Neural crest cell (in vitro differentiated cells): ENCODE data around the gene CCDC136. TPM values are rescaled to one million over a fixed set of nuclear protein-coding genes. Genes with fewer than 3 reads are reported as not detected.

Experiments used
- DNase-seq: peaks from one replicate; pipeline ENCODE4 v3.0.0; 2021; ENCODE audit warnings: low read depth, mixed read lengths, low spot score
- H3K27ac Mint-ChIP-seq: one replicate; pipeline ENCODE4 v1.8.0; 2021; ENCODE audit warnings: mild to moderate bottlenecking, mixed read lengths; ENCODE audit not compliant: unreplicated experiment
- H3K27me3 Mint-ChIP-seq: 2 replicates; pipeline ENCODE4 v1.8.0; 2021; ENCODE audit warnings: low read depth, mild to moderate bottlenecking, mixed read lengths
- H3K36me3 Mint-ChIP-seq: 2 replicates; pipeline ENCODE4 v1.8.0; 2021; ENCODE audit warnings: low read depth, mild to moderate bottlenecking, mixed read lengths
- H3K4me1 Mint-ChIP-seq: 2 replicates; pipeline ENCODE4 v1.8.0; 2021; ENCODE audit warnings: mixed read lengths
- H3K4me3 Mint-ChIP-seq: one replicate; pipeline ENCODE4 v1.8.0; 2021; ENCODE audit warnings: mild to moderate bottlenecking, mixed read lengths
- H3K9me3 Mint-ChIP-seq: 2 replicates; pipeline ENCODE4 v1.8.0; 2021; ENCODE audit warnings: mixed read lengths
- CTCF ChIP-seq: fragments of 200-600 bp; sonication (generic); conservative IDR thresholded peaks from 2 replicates; pipeline ENCODE4 v1.5.0; 2021; ENCODE audit warnings: antibody characterized with exemption, mild to moderate bottlenecking
- total RNA-seq: library from RNA; stranded (reverse); gene quantifications from 2 replicates; pipeline ENCODE4 v1.2.1, GENCODE V29; 2021

The CCDC136 gene
- total RNA-seq, 1 donor from 2014 or later: 70.6 TPM

- Mint-ChIP-seq H3K4me3 (no peak overlapping the region), H3K4me1 (peaks cover 23% of the 10 kb centered on the region), H3K27me3 (no peaks in the 10 kb centered on the region), H3K9me3 (no peaks in the 10 kb centered on the region), H3K27ac (no peak overlapping the region), H3K36me3 (peaks cover 9% of the 10 kb centered on the region)
- DNase-seq: no peak
- TF ChIP-seq CTCF: no peak
Measured at GRCh38 chr7:128747327-128748079, 44.3 kb upstream of the CCDC136 start.

- peaks cover 4% of the 10 kb centered on the region for H3K4me1 Mint-ChIP-seq
- no peak overlapping the region for H3K4me3 Mint-ChIP-seq
- H3K9me3 Mint-ChIP-seq: no peaks in the 10 kb centered on the region
- DNase-seq: no peak
- H3K36me3 Mint-ChIP-seq: peaks cover 12% of the 10 kb centered on the region
- no peak for TF ChIP-seq CTCF
- no peaks in the 10 kb centered on the region for H3K27me3 Mint-ChIP-seq
- no peak overlapping the region for H3K27ac Mint-ChIP-seq
Measured at GRCh38 chr7:128752251-128752650, 39.5 kb upstream of the CCDC136 start.

- no peak for TF ChIP-seq CTCF
- Mint-ChIP-seq H3K4me3 (no peak overlapping the region), H3K4me1 (no peaks in the 10 kb centered on the region), H3K36me3 (peaks cover 6% of the 10 kb centered on the region), H3K9me3 (no peaks in the 10 kb centered on the region), H3K27me3 (no peaks in the 10 kb centered on the region), H3K27ac (no peak overlapping the region)
- no peak for DNase-seq
Measured at GRCh38 chr7:128755075-128755818, 36.5 kb upstream of the CCDC136 start.

GRCh38 chr7:128755819-128756476 lies 35.8 kb upstream of the CCDC136 start:
- no peak for TF ChIP-seq CTCF
- Mint-ChIP-seq H3K27me3 (no peaks in the 10 kb centered on the region), H3K4me3 (no peak overlapping the region), H3K27ac (peak overlapping the region; percentile 76), H3K36me3 (peaks cover 6% of the 10 kb centered on the region), H3K9me3 (no peaks in the 10 kb centered on the region), H3K4me1 (no peaks in the 10 kb centered on the region)
- DNase-seq: no peak

GRCh38 chr7:128757203-128757602 lies 34.6 kb upstream of the CCDC136 start:
- TF ChIP-seq CTCF: no peak
- DNase-seq: no peak
- Mint-ChIP-seq H3K4me1 (no peaks in the 10 kb centered on the region), H3K9me3 (no peaks in the 10 kb centered on the region), H3K36me3 (peaks cover 6% of the 10 kb centered on the region), H3K27me3 (no peaks in the 10 kb centered on the region), H3K4me3 (no peak overlapping the region), H3K27ac (no peak overlapping the region)
